NCI-H526 (cell line): Measurements from ENCODE around the gene IARS2.
A peak's percentile ranks its signal among the peaks of the same experiment; 100 is the strongest.
"Not testable (repeated sequence)": the region's sequence is repeated elsewhere in the genome, so short reads cannot be mapped to it uniquely, and the experiment has no call there.

Source experiments
- DNase-seq, 2 experiments: peaks; one replicate each; lab custom pipeline; 2025; lab: John Stamatoyannopoulos, UW

Gene IARS2

DNA sequence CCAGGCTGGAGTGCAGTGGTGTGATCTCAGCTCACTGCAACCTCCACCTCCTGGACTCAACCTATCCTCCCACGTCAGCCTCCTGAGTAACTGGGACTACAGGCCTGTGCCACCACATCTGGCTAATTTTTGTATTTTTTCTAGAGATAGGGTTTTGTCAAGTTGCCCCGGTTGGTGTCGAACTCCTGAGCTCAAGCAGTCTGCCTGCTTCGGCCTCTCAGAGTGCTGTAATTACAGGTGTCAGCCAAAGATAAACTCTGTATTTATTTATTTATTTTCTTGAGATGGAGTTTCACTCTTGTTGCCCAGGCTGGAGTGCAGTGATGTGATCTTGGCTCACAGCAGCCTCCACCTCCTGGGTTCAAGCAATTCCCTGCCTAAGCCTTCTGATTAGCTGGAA is 18.7 kb downstream of the IARS2 start:
- not testable (repeated sequence) for DNase-seq

DNA sequence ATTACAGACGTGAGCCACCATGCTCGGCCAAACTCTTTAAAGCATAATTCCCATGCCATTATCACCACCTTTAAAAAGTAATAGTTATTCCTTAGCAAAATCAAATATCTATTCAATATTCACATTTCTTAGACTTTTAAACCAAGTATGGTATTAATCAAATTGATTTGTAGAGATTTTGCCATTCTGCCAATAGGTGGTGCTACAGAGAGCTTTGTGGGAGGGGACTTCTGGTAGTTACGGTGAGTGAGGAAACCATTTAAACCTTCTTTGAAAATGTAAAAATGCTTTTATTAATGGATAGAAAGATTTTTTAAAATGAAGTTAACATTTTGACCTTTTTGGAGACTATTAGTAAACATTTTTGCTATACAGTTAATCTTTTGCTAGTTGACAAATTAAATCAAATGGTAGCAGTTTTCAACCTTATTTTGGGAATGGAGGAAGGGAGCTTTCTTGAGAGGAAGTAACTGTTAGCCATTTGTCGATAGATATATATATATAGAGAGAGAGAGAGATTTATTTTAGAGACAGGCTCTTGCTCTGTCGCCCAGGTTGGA is 19.3 kb downstream of the IARS2 start:
- DNase-seq, result peak in 1 of 2 experiments; percentile 6

DNA sequence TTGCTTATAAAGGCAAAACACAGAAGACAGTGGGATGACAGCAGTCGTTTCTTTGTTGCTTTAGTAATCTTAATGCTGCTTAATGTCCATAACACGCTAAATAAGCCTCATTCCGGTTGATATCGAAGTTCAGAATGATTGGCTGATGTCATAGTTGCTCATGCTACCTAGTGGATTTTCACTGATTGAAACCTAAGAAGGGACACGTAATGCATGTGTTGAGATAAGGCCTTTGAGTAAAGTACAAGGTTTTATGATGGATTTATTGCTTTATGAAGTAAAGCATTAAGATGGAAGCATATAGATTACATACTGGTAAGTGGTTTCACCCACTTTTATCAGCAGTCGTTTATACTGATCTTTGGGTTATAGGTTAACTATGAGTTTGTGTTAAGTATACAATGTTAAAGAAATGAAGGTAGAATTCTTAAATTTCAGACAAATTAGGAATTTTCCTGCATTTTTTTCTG is 25.1 kb downstream of the IARS2 start:
- no peak for DNase-seq

DNA sequence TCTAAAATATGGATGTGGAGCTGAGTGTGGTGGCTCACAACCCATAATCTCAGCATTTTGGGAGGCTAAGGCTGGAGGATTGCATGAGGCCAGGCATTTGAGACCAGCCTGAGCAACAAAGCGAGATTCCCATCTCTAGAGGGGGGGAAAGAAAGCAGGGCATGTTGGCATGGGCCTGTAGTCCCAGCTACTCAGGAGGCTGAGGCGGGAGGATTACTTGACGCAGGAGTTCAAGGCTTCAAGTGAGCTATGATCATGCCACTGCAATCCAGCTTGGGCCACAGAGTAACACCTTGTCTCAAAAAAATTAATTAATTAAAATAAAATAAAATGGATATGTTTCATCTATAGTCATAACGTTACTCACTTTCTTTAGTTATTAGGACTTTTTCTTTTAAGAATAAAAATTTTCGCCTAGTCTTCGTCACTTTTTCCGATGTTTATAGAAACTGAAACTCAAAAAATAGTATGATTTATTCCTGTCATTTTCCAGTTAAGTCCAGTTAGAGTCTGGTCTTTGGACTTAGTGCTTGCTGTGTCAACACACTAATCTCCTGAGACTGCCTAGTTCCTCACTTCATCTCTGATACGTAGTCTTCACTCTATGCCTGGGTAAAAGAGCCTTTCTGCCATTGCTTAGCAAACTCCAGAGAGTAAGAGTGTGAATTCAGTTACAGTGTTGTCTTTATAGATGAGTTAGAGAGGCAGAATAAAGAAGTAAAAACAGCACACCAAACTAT is 28.0 kb downstream of the IARS2 start:
- no peak for DNase-seq

DNA sequence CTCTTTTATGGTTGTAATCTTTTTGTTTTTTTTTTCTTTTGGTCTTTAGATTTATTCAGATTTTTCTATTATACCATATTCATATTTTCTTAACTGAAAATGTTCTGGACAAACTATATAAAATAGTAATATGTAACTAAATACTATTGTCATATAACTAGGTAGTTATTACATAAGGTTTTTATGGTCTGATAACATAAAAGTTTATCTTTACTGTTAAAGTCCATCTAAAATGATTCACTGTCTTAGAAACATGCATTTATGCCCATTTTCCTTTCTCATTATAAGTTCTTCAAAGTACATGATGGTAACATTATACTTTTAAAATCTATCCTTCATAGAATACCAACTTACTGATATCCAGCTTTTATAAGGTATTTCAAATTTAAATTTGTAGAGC is 29.1 kb downstream of the IARS2 start:
- DNase-seq, result no peak

DNA sequence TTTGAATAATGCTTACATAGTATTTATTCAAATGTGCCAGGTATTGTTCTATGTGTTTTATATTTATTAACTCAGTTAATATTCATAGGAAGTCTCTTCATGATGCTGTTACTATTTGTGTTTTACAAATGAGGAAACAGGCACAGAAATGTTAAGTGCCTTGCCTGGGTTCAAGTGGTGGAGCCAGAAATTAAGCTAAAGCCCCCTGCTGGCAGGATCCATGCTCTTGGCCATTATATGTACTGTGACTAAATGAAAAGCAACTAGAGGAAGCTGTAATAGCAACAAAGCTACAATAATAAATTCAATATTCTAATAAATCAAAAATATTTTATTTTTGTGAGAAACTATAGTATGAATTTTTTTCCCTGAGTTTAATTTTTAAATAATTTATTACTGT is 30.0 kb downstream of the IARS2 start:
- DNase-seq, result peak in 1 of 2 experiments; percentile 7

DNA sequence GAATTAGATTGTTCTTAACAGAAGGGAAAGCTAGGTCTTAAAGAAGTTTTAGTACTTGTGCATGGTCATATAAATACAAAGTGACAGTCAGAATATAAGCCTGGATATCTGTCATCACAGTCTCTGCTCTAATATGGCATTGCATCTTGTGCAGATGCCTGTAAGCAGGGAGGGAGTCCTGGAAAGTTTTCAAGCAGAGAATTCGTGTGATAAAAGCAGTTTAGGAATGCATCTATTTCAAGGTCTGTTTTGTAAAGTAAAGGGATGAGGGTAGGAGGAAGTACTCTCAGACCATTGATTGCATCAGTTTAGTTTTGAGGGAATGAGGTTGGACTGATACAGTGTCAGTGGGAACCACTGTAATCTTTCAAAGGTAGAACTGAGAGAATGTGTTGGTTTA is 30.6 kb downstream of the IARS2 start:
- no peak for DNase-seq

DNA sequence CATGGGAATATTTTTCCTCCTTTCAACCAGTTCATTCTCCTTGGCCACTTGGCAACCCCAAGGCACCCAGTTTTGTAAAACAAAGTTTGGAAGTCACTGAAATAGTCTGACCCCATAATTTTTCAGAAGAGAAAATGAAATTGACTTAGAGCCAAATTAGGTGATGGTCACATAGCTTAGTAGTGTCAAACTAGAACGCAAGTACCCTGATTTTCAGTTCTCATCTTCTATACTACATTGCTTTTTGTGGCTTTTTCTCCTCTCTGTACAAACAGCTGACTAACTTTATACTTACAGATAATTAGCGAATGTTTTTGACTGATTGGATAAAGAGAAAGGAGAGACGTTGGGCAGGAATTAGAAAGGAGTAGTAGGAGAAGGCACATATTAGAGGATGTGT is 33.1 kb downstream of the IARS2 start:
- no peak for DNase-seq

DNA sequence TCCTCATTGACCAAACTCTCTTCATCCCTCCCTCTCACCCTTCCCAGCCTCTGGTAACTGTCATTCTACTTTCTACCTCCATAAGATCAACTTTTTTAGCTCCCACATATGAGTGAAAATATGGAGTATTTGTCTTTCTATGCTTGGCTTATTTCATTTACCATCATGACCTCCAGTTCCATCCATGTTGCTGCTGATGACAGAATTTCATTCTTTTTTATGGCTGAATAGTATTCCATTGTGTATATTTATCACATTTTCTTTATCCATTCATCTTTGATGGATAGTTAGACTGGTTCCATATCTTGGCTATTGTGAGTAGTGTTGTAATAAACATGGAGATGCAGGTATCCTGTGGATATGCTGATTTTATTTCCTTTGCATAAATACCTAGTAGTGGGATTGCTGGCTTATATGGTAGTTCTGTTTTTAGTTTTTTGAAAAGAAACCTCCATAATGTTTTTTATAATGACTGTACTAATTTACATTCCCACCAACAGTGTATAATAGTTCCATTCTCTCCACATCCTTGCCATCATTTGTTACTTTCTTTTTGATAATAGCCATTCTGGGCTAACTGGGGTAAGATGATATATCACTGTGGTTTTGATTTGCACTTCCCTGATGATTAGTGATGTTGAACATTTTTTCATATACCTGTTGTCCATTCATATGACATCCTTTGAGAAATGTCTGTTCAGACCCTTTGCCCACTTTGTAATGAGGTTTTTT is 35.7 kb downstream of the IARS2 start:
- DNase-seq, result no peak

DNA sequence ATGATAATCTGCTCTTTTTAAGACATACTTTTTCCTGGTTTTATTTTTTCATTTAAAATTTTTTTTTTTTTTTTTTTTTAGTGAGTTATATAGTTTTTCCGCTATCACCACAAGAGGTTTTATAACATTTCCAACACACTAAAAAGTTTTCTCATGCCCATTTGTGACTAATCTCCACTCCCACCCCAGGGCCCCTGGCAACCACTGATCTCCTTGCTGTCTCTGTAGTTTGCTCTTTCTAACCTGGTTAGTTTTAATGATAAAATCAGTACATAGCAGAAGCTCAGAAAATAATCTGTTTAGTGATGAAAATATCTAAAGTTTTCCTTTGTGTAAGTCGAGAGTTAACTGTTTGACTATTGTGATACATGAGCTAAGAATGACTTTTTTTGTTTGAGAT is 41.8 kb downstream of the IARS2 start:
- no peak for DNase-seq

DNA sequence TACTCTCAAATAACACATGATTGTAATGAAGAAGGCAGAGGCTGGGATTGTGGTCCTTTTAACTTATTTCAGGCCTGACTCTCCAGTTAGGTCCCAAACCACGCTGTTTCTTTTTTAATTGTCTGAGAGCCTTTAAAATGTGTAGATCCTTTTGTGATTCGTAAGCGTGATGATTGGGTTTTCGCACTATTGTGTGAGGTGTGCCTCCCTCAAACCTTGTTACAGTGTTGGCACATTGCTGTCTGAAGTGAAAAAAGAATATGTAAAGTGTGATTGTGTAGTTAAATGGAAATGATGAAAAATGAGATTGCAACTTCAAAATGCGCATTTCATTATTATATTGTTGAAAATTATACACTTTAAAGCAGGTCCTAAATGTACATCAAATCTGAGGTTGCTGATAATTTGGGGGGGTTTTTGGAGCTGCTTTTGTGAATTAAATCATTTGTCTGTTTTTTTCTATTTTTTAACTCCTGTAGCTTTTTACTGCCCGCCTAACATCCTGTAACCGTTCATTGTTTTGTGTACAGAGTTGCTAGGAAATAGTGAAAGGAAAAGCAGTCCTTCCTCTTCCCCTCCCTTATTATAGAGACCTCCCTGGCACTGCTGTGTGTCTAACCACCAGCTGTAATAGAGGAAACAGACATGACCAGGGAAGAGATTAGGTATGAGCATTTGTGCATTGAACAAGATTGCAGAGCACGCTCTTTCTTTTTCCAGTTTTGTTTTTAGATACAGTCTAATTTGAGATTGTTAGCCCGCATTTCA is 43.3 kb downstream of the IARS2 start:
- no peak for DNase-seq

DNA sequence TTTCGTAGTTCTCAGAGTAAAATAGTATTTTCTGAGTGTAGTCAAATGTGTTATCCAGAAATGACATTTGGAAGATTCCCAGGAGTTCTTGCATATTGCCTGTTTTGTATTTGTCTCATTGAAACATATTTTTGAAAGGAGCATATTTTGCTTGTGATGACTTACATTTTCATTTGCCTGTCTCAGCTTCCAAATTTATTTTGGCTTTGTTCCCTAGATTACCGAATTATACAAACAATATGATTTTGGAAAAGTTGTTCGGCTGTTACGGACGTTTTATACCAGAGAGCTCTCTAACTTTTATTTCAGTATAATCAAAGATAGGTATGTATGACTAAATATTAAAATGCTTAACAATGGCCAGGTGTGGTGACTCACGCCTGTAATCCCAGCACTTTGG is 46.0 kb downstream of the IARS2 start:
- no peak for DNase-seq

DNA sequence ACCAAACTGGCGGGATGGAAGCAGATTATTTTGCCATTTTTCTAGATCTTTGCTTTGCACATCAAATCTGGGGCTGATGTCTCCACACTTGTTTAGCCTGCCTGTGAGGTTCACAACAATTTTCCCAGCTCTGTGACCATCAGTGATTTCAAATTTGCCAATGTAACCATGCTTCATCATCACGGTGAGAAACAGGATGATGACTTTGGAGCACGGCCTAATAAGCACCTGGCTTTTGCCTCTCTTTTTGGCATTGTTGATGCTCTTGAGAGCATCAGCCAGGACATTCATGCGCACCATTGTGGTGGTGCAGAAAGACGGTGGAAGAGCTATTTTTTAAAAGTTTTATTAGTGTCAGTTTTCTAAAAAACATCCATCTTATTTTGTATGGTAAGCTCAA is 50.1 kb downstream of the IARS2 start:
- no peak for DNase-seq

DNA sequence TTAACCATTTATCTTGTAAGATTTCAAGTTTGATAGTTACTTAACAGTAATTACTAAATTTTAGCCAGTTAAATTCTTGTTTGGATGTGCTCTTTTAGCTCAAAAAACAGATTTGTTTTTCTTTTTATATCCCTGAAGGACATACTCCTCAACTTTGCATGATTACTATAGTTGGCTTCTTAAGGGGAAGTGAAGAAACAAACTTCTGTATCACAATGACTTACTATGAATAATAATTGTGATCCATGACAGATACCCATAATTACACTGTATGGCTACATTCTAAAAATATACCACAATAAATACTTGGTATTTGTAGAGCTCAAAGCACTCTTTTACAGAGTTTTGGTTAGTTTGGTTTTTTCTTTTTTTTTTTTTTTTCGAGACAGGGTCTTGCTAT is 55.8 kb downstream of the IARS2 start:
- DNase-seq, result no peak

DNA sequence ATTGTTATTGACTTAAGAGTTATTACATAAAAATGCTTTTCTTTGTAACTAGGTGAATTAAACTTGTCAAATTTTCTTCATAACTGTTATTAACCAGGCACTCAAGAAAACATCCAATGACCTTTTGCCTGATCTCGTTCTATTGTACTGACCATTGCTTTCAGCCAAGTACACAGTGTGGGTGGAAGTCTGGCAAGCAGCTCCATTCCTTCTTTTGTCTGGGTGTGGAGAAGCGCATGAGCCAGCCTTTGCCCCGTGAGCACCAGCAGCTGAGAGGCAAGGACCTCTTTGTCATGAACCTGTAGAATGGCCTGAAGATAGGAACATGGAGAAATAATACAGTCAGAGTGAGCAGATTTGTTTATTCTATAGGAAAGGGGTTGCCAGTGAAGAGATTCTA is 57.5 kb downstream of the IARS2 start:
- DNase-seq, result no peak

DNA sequence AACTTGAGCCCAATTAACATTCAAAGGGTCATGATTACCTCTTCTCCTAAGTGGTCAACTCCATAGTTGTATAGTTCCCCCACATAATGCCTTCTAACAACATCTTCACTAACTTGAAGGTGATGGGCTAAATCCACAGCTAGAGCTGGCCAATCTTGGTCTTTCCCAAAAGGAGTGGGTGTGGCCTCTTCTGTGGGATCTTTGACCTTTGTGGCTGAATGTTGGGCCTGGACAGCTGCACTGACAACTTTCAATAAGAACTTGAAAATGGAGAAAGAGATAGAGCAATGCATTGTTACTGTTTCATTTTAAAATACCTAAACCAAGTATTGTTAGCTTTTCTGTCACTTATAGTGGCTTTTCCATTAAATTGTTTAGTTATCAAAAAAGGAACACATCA is 59.2 kb downstream of the IARS2 start:
- no peak for DNase-seq

DNA sequence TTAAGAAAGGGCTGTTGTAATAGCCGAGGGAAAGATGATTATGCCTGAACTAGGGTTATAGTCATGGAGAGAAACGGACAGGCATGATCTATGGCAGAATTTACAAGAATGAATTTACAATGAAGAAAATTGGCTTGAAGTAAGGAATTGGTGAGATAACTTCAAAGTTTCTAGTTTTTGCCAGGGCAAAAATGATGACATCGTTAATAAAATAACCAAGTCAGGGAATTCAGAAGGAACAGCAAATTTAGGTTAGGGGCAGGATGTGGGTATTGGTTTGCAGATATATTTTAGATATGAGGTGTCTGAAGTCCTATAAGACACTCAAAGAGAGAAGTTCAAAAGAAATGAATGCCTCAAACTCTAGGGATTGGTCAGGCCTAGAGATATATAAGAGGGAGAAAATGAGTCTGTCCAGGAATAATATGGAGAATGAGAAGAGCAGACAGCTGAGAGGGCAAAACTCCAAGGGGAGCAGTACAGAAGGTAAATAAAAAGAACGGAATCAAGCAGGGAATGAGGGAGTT is 62.8 kb downstream of the IARS2 start:
- DNase-seq, result no peak

DNA sequence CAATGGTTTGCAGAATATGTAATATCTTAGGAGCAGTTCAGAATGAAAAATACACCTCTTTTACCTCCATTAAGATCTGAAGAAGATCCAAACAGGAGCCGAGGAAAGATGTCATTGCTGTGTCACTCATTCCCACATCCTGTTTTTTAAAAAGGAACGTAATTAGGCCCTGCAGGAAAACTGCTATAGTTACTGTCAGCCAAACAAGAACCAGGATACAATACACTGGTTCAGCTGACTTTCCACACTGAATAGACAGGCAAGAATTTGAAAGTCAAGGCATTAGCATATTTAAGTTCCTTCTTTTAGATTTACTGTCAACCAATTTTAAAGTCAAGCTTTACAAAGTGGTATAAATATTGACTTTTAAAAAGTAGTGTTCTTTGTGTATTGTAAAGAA is 63.8 kb downstream of the IARS2 start:
- no peak for DNase-seq

DNA sequence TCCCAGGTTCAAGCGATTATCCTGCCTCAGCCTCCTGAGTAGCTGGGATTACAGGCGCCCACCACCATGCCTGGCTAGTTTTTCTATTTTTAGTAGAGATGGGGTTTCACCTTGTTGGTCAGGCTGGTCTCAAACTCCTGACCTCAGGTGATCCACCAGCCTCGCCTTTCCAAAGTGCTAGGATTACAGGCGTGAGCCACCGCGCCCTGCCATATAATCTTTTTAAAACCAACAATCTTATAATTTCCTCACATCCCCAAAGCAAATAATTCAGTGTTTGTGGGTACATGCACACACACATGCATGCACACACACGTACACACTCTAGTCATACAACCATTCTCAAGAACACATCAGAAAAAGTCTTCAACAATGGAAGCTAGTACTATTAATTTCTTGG is 64.6 kb downstream of the IARS2 start:
- DNase-seq, result not testable (repeated sequence)

DNA sequence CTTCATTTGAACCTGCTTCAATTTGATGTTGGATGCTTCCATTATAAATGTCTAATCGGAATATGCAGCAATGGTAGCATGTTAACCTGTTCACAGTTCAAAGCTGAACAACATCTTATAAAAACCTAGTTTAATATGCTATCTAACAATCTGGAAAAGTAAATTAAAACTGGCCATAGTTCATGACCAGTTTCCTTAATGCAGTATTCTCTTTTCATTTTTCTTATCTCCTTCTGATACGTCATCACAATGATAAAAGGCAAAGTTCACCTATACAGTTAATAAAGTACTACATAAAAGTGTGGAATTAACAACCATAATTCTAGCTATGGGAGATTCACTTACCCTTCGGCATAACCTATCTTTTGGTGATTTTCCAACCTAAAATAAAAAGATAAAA is 65.1 kb downstream of the IARS2 start:
- DNase-seq, result no peak

DNA sequence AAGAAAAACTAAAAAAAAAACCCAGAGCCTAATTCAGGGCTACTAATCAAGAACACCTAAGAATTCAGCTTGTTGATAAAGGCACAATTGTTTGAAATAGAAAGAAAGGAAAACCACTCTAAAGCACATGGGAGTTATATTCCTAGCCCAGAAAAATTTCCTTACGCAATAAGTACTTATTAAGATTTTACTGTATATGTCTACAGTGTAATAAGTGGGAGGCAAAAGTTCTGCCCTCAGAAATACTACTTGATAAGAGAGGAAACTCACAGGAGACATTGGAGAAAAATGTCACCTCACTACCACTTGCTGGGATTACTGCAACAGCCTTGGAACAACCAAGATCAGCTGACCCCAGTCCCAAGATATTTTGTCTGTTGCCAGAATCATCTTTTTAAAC is 66.1 kb downstream of the IARS2 start:
- no peak for DNase-seq

DNA sequence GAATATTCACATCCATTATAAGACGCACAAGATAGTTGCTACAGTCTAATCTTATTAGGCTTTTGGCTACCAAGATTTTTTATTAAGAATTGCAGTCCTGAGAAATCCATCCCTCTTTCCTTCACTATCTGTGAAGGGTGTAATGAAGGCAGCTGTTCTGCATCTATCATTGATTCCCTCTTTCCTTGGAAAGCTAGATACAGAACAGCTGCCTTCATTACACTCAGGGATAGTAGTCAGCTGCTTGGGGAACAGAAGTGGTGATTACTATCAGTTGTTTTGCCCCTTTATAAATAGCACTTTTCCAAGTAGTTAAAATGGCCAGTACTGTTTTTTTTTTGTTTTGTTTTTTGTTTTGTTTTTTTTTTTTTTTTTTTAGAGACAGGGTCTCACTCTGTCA is 70.2 kb downstream of the IARS2 start:
- no peak for DNase-seq
